Measurements from ENCODE around the gene TSNAXIP1. TPM values are rescaled to one million over a fixed set of nuclear protein-coding genes. Genes with fewer than 3 reads are reported as not detected.

The TSNAXIP1 gene
- total and polyA plus RNA-seq, 9 of the 15 experiments (the other 6 are each of a cell fraction or from before 2014, with no cell fraction given) = 0.03 to 0.24 (median 0.11) TPM; not detected in 4

GRCh38 chr16:67872631-67873434, 66.1 kb downstream of the TSNAXIP1 start, which contains the start of gene EDC4 (continued):
- TF ChIP-seq PTTG1 (tag; IDR thresholded peaks at IDR 0.05; ENCODE audit: low read depth) = no peak
- TF ChIP-seq CTCF (IDR thresholded peaks at IDR 0.05 in 2 of 3, conservative IDR thresholded peaks at IDR 0.05 in 1 of 3; ENCODE audit: insufficient read depth in 2 of 3, low read depth in 1 of 3, low read length in 3 of 3) = no peak
- TF ChIP-seq NFIX (CRISPR knock-in tag; IDR thresholded peaks at IDR 0.05; ENCODE audit: low read depth) = no peak
- TF ChIP-seq TEAD4 (IDR thresholded peaks at IDR 0.05; ENCODE audit: low read length) = no peak
- TF ChIP-seq TEAD4 (CRISPR knock-in tag; IDR thresholded peaks at IDR 0.05; ENCODE audit: borderline replicate concordance) = peak; percentile 64; the same call in 1 of the 2 replicates
- 0 out of 2 replicates have a peak, but pooled peaks have one; percentile 39 for TF ChIP-seq NBN (IDR thresholded peaks at IDR 0.05; ENCODE audit: low read depth)
- peak; percentile 65 for TF ChIP-seq ZBTB1 (CRISPR knock-in tag; IDR thresholded peaks at IDR 0.05; ENCODE audit: borderline replicate concordance, low read depth)
- no peak for TF ChIP-seq ARID1B (IDR thresholded peaks at IDR 0.05)
- TF ChIP-seq ZNF76 (CRISPR knock-in tag; IDR thresholded peaks at IDR 0.05; ENCODE audit: borderline replicate concordance) = peak; percentile 28; the same call in 1 of the 2 replicates
- no peak for TF ChIP-seq GTF2F1 (IDR thresholded peaks at IDR 0.05; ENCODE audit: low read depth, low read length)
- TF ChIP-seq ZNF507 (tag; conservative IDR thresholded peaks at IDR 0.05) = no peak
- TF ChIP-seq ZNF764 (CRISPR knock-in tag; IDR thresholded peaks at IDR 0.05; ENCODE audit: low read depth) = peak; percentile 75
- peak; percentile 86 for TF ChIP-seq LCOR (CRISPR knock-in tag; IDR thresholded peaks at IDR 0.05)
- TF ChIP-seq HDAC2 (IDR thresholded peaks at IDR 0.05) = peak; percentile 69; the same call in 1 of the 2 replicates
- TF ChIP-seq YBX1 (IDR thresholded peaks at IDR 0.05) = no peak
- no peak for TF ChIP-seq XRCC4 (IDR thresholded peaks at IDR 0.05; ENCODE audit: extremely low read depth, insufficient read depth, insufficient read length)
- no peak for TF ChIP-seq ZNF408 (CRISPR knock-in tag; IDR thresholded peaks at IDR 0.05; ENCODE audit: low read depth)
- peak; percentile 85; the same call in 1 of the 2 replicates for TF ChIP-seq POLR2AphosphoS5 (IDR thresholded peaks at IDR 0.05; ENCODE audit: control insufficient read depth, insufficient read depth, low read depth, low read length)
- TF ChIP-seq ZBTB8A (IDR thresholded peaks at IDR 0.05; ENCODE audit: partially characterized antibody) = no peak
- TF ChIP-seq, protein P1, sequence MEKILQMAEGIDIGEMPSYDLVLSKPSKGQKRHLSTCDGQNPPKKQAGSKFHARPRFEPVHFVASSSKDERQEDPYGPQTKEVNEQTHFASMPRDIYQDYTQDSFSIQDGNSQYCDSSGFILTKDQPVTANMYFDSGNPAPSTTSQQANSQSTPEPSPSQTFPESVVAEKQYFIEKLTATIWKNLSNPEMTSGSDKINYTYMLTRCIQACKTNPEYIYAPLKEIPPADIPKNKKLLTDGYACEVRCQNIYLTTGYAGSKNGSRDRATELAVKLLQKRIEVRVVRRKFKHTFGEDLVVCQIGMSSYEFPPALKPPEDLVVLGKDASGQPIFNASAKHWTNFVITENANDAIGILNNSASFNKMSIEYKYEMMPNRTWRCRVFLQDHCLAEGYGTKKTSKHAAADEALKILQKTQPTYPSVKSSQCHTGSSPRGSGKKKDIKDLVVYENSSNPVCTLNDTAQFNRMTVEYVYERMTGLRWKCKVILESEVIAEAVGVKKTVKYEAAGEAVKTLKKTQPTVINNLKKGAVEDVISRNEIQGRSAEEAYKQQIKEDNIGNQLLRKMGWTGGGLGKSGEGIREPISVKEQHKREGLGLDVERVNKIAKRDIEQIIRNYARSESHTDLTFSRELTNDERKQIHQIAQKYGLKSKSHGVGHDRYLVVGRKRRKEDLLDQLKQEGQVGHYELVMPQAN (IDR thresholded peaks at IDR 0.05; ENCODE audit: borderline replicate concordance) = 0 out of 2 replicates have a peak, but pooled peaks have one; percentile 33
- TF ChIP-seq, protein P2, sequence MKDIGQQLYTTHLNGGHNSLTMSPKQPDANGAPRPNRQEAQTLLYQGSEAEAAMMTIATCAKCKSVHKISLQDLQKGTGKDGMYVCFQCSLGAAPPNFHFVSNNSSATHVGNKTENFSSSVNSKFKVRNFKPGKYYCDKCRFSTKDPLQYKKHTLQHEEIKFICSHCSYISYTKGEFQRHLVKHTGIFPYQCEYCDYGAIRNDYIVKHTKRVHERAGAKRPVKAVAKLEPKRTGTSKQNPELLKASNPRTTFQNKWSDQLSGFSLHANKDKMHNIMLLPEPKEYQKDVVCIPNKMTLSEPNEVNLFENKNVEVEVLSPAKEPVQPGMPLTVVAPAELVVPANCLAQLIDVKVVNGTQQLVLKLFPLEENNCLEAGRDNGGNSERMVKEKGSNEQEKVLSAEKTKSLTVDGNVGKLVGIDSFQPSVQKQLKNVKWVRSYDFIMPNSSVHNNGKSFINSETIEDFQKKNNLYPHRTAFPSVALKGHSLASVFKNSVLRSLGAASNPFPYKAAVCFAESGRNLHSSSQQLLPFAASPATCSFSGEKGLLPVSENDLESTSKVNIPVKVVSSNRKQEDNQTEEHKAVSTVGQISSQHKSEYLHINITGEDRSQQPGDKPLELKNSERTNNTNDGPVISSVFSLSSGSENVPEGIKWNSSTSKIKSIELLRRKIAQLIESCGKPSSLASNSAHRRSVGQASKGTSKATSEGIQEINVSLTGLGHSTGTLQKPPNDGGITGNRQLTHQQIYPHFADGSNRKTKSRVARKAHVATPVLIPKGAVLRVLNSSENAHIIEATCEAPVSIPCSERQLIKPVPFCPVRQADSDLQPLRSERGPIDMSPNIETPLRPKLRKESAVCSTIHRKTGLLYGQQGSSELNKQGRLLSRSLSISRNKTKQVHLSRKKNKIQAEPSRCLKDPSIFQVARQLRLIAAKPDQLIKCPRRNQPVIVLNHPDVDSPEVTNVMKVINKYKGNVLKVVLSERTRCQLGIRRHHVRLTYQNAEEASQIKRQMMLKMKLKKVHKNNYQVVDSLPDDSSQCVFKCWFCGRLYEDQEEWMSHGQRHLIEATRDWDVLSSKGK (CRISPR knock-in tag; IDR thresholded peaks at IDR 0.05) = no peak

All from K562 (cell line).